NCI-H146 treated with DMSO at 0.1 percent for 48 hours (cell line): ENCODE measurements around the gene MRPL27.

Experiments
- DNase-seq: peaks from one replicate; lab custom pipeline; 2025; ENCODE audit not compliant: unreplicated experiment; lab: John Stamatoyannopoulos, UW

The MRPL27 gene

DNA sequence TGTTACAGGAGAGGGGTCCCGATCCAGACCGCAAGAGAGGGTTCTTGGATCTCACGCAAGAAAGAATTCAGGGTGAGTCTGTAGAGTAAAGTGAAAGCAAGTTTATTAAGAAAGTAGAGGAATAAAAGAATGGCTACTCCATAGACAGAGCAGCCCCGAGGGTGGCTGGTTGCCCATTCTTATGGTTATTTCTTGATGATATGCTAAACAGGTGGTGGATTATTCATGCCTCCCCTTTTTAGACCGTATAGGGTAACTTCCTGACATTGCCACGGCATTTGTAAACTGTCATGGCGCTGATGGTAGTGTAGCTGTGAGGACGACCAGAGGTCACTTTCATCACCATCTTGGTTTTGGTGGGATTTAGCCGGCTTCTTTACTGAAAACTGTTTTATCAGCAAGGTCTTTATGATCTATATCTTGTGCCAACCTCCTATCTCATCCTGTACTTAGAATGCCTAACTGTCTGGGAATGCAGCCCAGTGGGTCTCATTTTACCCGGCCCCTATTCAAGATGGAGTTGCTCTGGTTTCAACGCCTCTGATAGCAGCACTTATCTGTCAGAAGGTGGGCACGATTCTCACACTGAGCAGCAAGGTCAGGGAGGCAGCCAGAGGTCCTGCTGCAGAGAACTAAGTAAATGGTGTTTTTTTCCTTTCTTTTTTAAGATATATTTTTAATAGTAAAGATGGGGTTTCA, 53.5 kb downstream of the MRPL27 start:
- no peak for DNase-seq

- no peak for DNase-seq
Observed at GRCh38 chr17:50318501-50319285, 54.3 kb downstream of the MRPL27 start.
